Activated naive CD4-positive, alpha-beta T cell treated with anti-CD3 and anti-CD28 coated beads, Interleukin-2, amount 50 U/mL, for 16 hours (primary cell): Measurements from ENCODE around the gene SPATA9.
A peak's percentile ranks its signal among the peaks of the same experiment; 100 is the strongest.
"Not testable (repeated sequence)": the region's sequence is repeated elsewhere in the genome, so short reads cannot be mapped to it uniquely, and the experiment has no call there.

Experiments used
- DNase-seq: peaks from one replicate; pipeline ENCODE4 v3.0.0-alpha.2; 2020

The SPATA9 gene

GRCh38 chr5:95672641-95673040 is 10.2 kb downstream of the SPATA9 start:
- no peak for DNase-seq

DNA sequence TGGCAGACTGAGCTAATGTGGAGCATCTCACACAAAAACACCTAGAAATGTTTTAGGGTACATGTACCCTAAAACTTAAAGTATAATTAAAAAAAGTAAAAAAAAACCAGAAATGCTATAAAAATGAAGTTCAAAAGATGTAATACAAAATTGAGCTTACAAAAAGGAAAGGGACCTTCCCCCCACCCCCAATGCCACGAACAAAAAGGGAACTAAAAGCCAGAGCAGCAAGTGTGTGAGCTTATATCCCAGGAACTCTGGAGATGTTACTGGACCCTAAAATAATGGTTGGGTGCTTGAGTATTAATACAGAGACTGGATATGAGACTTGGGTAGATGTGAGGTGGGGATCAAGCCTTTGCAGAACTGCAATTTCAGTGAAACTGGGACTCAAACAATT is 11.0 kb downstream of the SPATA9 start:
- no peak for DNase-seq

GRCh38 chr5:95670568-95670967 is 12.2 kb downstream of the SPATA9 start:
- DNase-seq, result no peak

DNA sequence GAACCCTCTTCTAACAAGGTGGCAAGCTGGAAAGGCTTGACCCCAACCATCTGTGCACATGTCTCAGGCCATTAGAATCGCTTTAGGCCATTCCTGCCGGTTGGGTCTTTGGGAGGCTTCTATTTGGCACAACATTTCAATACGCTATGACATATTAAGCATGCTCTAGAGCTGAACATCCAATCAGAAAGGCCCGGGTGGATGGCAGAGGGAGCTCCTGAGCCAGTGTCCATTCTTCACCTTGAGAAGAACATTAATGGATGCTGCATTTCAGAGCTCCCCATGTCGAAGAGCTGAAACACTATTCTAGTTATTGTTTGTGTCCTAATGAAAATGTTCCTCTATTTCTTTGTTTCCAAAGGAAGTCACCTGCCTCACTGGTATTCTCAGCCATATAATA is 12.8 kb downstream of the SPATA9 start:
- no peak for DNase-seq

DNA sequence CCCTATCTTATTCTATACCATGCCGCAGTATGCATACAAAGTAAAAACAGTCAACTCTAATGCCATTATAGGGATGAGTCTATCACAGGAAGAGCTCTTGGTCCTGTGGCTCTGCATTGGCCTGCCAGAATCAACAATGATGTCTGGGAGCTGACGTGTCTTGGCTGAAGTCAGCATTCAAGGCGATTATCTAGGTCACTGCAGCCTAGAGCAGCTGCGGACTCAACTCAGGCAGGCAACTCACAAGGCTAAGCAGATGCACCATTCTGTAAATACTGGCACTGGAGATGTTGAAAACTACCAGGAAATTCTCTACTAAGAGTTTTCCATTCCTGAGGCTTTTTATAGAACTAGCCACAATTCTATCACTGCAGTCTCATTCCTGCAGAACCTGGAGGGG is 13.3 kb downstream of the SPATA9 start:
- DNase-seq, result no peak

DNA sequence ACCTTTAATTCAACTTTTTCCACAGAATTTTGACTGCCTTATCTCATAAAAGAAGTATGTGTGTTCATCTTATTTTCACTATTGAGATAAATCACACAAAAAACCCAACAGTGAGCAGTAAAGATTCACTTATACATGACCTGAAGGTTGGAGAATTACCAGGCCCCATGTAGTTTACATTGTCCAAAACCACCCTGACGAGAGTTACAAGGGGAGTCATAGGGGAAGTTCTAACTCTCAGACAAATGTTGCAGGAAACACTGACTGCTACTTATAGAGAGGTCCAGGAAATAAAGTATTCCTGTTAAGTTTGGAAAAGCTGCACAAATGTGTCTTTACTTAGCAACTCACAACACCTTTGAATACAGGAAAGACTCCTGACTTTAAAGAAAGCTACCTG is 14.1 kb downstream of the SPATA9 start:
- no peak for DNase-seq

DNA sequence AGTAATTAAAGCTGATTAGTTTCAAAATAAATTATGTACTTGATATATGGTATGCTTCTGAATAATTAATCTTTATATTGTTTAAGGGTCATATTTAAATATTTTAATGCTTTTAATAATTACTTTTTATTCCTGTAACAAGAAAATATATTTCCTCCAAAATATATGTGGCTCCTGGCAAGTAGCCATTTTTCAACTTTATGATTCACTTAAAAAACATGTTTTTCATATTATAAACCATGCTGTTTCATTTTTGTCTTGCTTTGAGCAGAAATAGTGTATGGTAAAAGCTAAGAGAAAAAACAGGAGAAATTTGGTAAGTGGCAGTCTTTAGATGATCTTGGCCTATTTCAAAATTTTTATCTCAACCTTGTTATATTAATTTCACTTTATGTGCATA is 14.6 kb downstream of the SPATA9 start:
- no peak for DNase-seq

DNA sequence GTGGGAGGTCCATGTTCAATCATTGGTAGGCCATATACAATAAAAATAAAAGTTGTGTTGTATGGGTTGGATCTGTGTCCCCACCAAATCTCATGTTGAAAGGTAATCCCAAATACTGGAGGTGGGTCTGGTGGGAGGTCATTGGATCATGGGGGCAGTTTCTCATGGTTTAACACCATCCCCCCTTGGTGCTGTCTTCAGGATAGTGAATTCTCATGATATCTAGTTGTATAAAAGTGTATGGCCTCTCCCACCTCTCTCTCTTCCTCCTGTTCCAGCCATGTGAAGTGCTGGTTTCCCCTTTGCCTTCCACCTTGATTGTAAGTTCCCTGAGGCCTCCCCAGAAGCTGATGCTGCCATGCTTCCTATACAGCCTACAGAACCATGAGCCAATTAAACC is 15.1 kb downstream of the SPATA9 start:
- DNase-seq, result no peak

DNA sequence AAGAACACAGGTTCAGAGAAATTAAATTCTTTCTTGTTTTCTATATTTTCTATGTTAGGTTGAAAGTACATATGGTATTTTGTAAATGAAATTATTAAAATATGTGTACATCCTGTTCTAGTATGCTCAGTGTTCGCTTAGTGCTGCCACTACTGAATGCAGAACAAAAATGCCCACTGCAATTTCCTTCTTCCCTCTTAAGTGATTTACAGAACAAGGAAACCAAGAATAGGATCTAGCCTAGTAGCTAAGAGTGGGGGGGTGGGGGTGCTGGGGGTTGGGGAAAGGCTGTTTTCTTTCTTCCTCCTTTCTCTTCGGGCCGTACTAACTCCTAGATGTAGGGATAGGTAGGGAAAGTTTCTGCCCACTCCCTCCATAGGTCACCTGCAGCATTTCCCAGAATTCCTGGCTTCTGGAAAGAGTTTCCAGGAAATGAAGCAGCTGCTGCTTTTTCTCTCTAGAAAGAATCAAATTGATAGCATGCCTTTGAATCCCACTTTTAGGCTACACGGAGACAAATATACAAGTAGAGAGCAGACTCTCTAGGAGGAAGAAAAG is 15.7 kb downstream of the SPATA9 start:
- DNase-seq, result no peak

DNA sequence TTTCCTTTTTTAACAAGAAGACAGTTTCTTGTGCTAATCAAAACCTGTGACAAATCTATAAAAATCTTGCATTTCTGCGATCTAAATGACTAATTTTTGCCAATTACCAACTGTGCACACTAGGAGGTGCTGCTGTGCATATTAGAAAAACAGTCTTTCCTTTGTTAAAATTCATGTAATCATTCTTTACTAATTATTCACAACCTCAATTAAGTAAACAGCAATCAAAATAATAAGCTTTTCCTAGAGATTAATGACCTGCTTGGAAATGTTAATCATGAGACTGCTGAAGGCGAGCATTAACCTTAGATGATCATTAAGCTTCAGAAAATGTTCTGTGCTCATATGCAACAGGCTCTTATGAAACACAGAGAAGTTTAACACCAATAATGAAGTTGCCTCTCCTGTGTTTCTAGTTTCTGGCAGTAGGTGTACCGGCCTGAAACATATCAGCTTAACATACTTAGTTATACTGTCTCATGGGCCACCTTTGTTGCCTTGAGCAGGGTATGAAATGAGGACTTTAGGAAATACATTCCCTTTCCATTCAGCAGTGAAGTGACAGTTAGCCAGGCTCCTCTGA is 18.5 kb downstream of the SPATA9 start:
- peak; percentile 24 for DNase-seq

- DNase-seq, result no peak
These were observed 19.8 kb downstream of the SPATA9 start for GRCh38 chr5:95662946-95663345.

DNA sequence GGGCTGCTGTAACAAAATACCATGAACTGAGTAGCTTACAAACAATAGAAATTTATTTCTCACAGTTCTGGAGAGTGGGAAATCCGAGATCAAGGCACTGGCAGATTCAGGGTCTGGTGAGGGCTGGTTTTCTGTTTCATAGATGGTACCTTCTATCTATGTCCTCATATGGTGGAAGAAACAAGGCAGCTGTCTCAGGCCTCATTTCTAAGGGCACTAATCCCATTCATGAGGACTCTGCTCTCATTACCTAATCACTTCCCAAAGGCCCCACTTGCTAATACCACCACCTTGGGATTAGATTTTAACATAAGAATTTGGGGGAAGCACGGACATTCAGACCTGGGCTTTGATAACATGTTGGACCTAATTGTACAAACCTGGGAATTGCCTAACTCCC is 22.7 kb downstream of the SPATA9 start:
- no peak for DNase-seq

DNA sequence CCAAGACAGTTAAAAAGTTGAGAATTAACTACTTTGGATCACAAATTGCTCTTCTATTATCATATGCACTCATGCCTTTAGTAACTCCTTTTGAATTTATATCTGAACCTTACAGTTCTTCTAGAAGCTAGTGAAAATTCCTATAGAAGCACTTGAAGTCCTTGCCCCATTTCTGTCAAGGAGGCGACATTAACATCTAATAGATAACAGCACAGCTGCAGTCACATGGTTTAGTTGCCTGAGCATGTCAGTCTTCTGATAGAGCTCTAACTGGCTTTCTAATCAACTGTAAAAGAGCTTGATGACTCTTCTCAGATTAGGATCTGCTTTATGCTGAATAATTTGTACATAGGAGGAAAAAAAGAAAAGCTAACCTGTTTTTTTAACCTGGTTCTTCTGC is 27.2 kb downstream of the SPATA9 start:
- no peak for DNase-seq

DNA sequence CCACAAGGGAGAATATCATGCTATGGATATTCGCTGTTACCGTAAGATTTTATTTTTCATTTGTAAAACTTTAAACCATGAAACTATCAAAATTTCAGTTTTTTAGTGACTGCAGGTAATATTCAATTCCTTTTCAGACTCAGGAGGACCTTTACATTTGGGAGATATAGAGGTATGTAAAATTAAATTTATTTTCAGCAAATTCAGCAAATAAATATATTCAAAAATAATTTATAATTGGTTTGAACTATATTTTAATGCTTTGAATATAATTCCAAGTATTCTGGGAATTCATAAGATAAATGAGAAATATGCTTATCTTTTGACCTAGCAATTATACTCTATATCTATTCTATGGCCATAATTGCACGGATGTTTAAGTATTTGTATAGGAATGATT is 28.6 kb downstream of the SPATA9 start:
- DNase-seq, result no peak

GRCh38 chr5:95652849-95653248 is 29.9 kb downstream of the SPATA9 start:
- no peak for DNase-seq

DNA sequence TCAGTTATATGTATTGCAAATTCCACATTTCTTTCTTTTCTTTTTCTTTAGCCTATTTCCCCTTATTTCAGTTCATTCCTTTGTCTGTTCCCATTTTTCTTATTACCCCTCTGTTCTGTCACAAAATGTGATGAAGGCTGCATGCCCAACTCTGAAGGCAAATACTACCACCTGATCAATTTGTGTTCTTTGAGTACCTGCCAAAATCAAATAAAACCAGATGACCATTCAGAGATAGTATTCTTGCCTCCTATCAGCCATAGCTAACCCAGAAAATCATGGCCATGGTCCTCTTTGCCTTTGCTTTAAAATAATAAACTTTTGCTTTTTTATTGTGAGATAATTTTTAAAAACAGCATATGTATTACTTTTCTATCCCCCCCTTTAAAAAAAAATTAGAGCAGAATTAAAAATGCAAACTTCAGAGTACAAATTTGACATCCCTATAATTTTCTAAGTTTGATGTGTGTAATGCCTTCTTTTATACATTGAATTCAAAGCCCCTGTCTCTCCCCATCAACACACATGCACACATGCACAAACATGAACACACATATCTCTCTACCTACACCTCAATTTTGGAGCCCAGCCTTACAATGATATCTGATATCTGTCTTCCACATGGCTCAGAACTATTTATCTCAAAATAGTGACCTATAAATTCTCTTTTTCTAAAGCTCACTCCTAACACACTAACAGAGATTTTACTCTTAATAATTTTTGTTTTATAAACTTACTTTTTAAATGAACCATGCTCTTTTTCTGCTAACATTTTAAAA is 32.8 kb downstream of the SPATA9 start:
- DNase-seq, result no peak

DNA sequence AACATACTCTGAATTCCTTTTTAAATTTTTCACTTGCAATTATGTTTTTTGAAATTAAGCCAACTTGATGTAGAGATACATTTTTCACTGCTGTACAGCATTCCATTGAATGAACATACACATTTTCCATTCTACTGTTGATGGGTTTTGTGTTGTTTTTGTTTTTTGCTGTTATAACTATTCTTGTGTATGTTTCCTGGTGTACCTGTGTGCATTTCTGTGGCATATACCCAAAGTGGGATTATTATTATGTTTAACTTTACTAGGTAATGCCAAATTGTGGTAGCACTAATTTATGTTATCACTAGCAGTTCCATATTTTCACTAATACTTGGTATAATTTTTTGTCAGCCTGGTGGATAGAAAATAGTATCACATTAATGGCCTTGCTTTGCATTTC is 33.5 kb downstream of the SPATA9 start:
- no peak for DNase-seq

- no peak for DNase-seq
These were observed 34.6 kb downstream of the SPATA9 start for GRCh38 chr5:95647886-95648860.

DNA sequence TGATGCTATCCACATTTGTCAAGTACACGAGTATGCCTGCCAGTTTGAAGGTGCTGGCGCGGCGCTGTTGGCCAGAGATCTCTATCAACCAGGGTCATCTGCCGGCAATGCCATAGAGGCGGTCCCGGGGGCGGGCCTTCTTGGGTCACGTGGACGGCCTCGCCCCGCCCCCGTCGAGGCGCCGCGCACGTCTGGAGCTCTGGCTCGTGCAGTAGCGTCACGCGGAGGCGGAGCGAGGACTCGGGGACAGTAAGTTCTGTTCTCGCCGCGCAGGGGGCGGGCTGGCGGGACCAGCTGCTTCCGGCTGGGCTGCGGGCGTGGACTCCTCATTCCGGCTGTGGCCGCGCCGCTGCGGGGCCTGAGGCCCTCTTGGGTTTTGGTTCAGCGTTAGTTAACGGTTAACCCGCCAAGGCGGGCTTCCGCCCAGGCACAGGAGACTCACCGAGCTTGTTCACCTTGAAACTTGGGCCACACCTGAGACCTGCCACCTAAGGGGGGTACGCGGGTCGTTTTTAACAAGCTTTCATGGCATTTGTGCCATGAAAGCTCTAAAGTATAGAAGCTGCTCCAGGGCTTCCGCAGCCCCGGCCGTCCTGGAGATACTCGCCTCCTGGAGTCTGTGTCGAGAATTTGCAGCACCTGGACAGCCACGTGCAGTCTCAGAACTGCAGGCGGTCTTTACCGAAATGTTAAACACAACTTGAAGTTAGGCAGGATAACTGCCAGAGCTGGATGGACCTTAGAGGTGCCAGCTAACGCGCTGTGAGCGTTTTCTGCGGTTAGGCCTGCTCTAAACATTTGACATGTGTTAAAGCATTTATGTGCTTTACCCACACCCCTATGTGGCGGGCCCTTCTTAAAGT is 36.0 kb downstream of the SPATA9 start, which contains the start of gene RFESD:
Gene RFESD (plus strand): TSS at position 209 of the 863 bp plus-strand sequence. CDS start 5,495 bp downstream, outside the sequence.
- peak; percentile 94 for DNase-seq

GRCh38 chr5:95646226-95646568 is 36.6 kb downstream of the SPATA9 start:
- DNase-seq, result not testable (repeated sequence)

- peak; percentile 44 for DNase-seq
These were observed 38.3 kb downstream of the SPATA9 start for GRCh38 chr5:95644351-95645042.

- no peak for DNase-seq
These were observed 39.6 kb downstream of the SPATA9 start for GRCh38 chr5:95643152-95643551.
